Urinary bladder (tissue), 4 donors: ENCODE data around the gene DCAF17. TPM values are rescaled to one million over a fixed set of nuclear protein-coding genes. Genes with fewer than 3 reads are reported as not detected.
"Not testable (repeated sequence)": the region's sequence is repeated elsewhere in the genome, so short reads cannot be mapped to it uniquely, and the experiment has no call there.

ENCODE experiments used
- DNase-seq: peaks from one replicate; pipeline ENCODE4 v3.0.0-alpha.2; 2015; ENCODE audit errors: extremely low spot score
- H3K27ac ChIP-seq: one replicate; pipeline ENCODE4 v1.5.1; 2013; ENCODE audit warnings: low read depth, mild to moderate bottlenecking, moderate library complexity
- H3K36me3 ChIP-seq: one replicate; pipeline ENCODE4 v1.6.1; 2013; ENCODE audit warnings: mild to moderate bottlenecking, moderate library complexity; ENCODE audit not compliant: insufficient read depth
- H3K4me1 ChIP-seq: one replicate; pipeline ENCODE4 v1.6.1; 2013; ENCODE audit warnings: mild to moderate bottlenecking, moderate library complexity; ENCODE audit not compliant: insufficient read depth
- H3K4me3 ChIP-seq: one replicate; pipeline ENCODE4 v1.5.1; 2013; ENCODE audit warnings: low read depth, low read length
- WGBS: extraction: QIAGEN DNeasy Blood & Tissue Kit; methylation state at CpG from one replicate; pipeline ENCODE4 v1.1.7; 2013; 5-methylcytosine and 5-hydroxymethylcytosine counted together
- polyA plus RNA-seq: library from polyadenylated mRNA; stranded (reverse); fragments of 200-250 nt; gene quantifications from one replicate; pipeline ENCODE4 v1.2.3, GENCODE V29; 2013
- total RNA-seq: library from RNA; depleted of rRNA; stranded (reverse); fragments of >200 nt; gene quantifications from one replicate; pipeline ENCODE4 v1.2.3, GENCODE V29; 2014
- donor health status: healthy with polysubstance abuse.
- donor health status: healthy.

Gene DCAF17
- total and polyA plus RNA-seq, 2 donors, result 9.3 to 48.0 TPM

DNA sequence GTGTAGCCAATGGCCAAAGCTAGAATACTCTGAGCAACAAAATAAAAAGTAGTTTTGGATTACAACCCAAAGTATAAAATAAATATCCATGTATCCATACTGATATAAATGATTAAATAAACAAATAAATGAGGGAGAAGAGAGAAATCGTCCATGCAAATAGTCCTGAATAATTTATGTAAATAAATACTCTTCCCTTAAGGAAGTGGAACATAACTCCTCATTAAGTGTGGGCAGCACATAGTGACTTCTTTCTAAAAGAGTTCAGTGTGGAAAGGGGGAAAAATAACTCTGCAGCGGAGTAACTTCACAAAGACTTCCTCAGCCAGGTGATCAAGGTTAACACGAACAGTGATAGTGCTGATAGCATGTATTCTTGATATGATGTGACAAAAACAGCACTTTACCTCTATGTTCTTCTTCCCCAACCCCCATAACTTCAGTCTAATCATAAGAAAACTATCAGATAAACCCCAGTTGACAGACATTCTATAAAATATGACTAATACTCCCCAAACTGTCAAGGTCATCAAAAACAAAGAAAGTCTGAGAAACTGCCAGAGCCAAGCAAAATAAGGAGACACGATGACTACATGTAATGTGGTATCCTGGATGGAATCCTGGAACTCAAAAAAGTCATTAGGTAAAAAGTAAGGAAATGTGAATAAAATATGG, 31.0 kb upstream of the DCAF17 start:
- Histone ChIP-seq H3K36me3 (peaks cover 2% of the 10 kb centered on the region), H3K4me1 (no peaks in the 10 kb centered on the region), H3K4me3 (no peak overlapping the region), H3K27ac (no peak overlapping the region)
- DNase-seq, result no peak
- WGBS, result 86% methylated on average over 4 of the region's 4 CpGs

DNA sequence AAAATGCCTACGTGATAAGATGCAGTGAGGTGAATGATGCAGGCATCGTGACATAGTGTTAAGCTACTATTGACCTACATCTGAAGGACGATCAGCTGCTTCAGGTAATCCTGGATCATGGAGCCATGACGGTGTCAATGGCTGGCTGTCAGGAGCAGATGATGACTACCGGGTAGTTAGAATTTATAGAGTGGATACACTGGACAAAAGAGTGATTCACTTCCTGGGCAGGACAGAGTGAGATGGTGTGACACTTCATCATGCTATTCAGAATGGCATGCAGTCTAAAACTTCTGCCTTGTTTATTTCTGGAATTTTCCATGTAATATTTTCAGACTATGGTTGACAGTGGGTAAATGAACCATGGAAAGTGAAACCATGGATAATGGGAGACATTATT, 29.8 kb upstream of the DCAF17 start:
- Histone ChIP-seq H3K36me3 (peaks cover 1% of the 10 kb centered on the region), H3K4me1 (no peaks in the 10 kb centered on the region), H3K27ac (no peak overlapping the region), H3K4me3 (no peak overlapping the region)
- WGBS, result 82% methylated on average over 5 of the region's 5 CpGs
- DNase-seq, result no peak

DNA sequence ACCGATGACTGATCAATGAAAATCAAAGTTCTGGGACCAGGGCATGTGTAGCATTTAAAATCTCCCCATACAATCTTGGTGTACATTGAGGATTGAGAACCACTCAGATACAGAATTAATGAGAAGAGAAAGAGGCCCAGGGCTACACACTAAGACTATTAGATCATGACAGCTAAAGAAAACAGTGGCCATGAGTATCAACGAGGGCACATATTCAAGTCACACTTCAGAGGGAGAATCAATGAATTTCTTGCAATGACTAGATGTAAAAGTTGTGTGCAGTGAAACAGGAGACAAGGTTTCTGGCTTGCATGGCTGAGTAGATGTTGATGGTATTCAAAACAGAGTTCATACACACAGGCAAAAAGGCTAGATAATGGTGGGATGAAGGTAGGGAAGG, 29.3 kb upstream of the DCAF17 start:
- DNase-seq, result no peak
- Histone ChIP-seq H3K36me3 (no peaks in the 10 kb centered on the region), H3K27ac (no peak overlapping the region), H3K4me3 (no peak overlapping the region), H3K4me1 (no peaks in the 10 kb centered on the region)
- 96% methylated on average over 2 of the region's 2 CpGs for WGBS

DNA sequence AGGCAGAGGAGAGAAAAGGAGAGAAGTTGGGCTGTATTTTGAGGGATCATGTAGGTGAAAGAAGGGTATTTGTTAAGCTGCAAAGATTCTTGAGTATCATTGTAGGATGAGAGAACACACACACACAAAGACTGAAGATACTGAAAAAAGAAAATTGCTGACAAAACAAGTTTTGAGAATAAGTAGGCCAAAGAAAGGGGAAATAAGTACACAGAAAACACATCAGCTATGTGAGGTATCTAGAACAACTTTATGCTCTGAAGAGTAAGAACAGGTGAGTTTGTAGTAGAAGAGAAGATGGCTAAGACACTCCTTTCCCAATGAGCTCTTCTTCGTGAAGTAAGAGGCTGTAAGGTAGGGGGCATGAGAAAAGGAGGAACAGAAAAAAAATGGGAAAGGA, 28.5 kb upstream of the DCAF17 start:
- Histone ChIP-seq H3K4me3 (no peak overlapping the region), H3K36me3 (no peaks in the 10 kb centered on the region), H3K4me1 (no peaks in the 10 kb centered on the region), H3K27ac (no peak overlapping the region)
- 97% methylated on average over 1 of the region's 1 CpG for WGBS
- DNase-seq, result no peak

DNA sequence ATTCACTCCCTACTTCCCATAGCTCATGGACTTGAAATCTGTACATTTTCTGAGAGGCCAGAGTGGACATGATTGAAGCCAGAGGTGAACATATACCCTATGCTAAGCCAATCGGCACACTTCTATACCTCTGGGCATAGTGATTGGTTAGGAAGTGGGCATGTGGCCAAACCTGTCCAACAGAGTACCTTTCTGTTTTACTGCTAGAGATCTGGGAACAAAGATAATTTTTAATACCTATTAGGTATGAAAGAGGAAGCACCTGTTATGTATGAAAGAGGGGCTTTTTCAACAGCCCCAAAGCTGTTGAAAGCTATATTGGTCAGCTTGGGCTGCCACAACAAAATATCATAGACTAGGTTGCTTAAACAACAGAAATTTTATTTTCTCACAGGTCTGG, 28.0 kb upstream of the DCAF17 start:
- Histone ChIP-seq H3K27ac (no peak overlapping the region), H3K4me3 (no peak overlapping the region), H3K4me1 (no peaks in the 10 kb centered on the region), H3K36me3 (no peaks in the 10 kb centered on the region)
- 86% methylated on average over 1 of the region's 1 CpG for WGBS
- no peak for DNase-seq

DNA sequence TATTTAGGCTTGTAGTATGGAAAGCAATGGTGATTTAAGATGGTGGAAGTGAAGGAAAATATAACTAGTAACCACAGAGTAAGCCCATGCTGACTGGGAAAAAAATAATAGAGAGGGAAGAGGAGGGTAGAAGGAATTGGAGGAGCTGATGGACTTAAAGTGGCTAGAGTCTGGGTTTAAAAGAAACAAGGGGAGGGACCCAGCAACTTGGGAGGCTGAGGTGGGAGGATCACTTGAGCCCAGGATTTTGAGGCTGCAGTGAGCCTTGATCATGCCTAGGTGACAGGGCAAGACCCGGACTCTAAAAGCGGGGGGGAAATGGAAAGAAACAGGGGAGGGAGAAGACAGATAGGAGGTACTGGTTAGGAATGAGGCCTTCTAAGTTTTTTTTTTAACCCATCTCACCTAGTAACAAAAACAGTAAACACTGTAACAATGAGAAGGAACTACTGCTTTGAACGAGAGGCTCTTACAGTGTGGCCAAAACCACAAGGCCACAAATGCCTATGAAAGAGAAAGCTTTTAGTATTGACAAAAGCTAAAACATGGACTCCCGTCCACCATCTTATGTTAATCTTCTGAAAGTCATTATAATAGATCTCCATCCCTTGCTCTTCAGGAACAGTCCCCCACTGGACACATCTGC, 26.9 kb upstream of the DCAF17 start:
- no peak for DNase-seq
- 96% methylated on average over 4 of the region's 4 CpGs for WGBS
- Histone ChIP-seq H3K36me3 (no peaks in the 10 kb centered on the region), H3K4me3 (no peak overlapping the region), H3K4me1 (no peaks in the 10 kb centered on the region), H3K27ac (no peak overlapping the region)

- no peak overlapping the region for H3K27ac ChIP-seq
- no peaks in the 10 kb centered on the region for H3K36me3 ChIP-seq
- H3K4me3 ChIP-seq, result no peak overlapping the region
- DNase-seq, result no peak
- H3K4me1 ChIP-seq, result no peaks in the 10 kb centered on the region
- WGBS, result 96% methylated on average over 1 of the region's 1 CpG
Observed at GRCh38 chr2:171407676-171408044, 26.4 kb upstream of the DCAF17 start.

GRCh38 chr2:171409436-171409971, 24.5 kb upstream of the DCAF17 start:
- DNase-seq, result no peak
- WGBS, result 62% methylated on average over 8 of the region's 8 CpGs
- no peak overlapping the region for H3K27ac ChIP-seq

GRCh38 chr2:171410101-171410500, 23.9 kb upstream of the DCAF17 start:
- no peaks in the 10 kb centered on the region for H3K36me3 ChIP-seq
- WGBS, result 55% methylated on average over 4 of the region's 4 CpGs
- H3K4me1 ChIP-seq, result no peaks in the 10 kb centered on the region
- H3K4me3 ChIP-seq, result no peak overlapping the region
- no peak for DNase-seq
- H3K27ac ChIP-seq, result no peak overlapping the region

More at GRCh38 chr2:171409436-171409971, 24.5 kb upstream of the DCAF17 start:
- H3K4me3 ChIP-seq, result no peak overlapping the region
- no peaks in the 10 kb centered on the region for H3K36me3 ChIP-seq
- no peaks in the 10 kb centered on the region for H3K4me1 ChIP-seq

DNA sequence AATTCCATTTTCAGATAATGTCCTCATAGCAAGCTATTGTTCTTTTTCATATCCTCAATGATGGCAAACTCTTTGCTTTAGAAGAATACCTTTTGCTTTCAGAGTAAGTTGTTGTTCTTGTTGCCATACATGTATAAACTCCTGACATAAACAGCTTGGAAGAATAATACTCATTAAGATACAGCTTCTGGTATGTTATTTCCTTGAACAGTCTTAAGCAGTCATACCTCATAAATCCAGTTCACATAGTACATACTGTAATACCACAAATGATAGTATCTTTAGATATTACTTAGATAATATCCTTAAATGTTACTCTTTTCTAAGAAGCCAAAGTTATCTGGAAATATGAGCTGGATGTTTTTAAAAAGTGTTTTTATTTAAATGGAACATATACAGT, 23.4 kb upstream of the DCAF17 start:
- no peak for DNase-seq
- H3K27ac ChIP-seq, result no peak overlapping the region
- H3K4me1 ChIP-seq, result no peaks in the 10 kb centered on the region
- no peaks in the 10 kb centered on the region for H3K36me3 ChIP-seq
- no peak overlapping the region for H3K4me3 ChIP-seq

GRCh38 chr2:171411214-171411613, 22.8 kb upstream of the DCAF17 start:
- no peaks in the 10 kb centered on the region for H3K36me3 ChIP-seq
- H3K27ac ChIP-seq, result no peak overlapping the region
- 81% methylated on average over 1 of the region's 1 CpG for WGBS
- DNase-seq, result no peak
- no peaks in the 10 kb centered on the region for H3K4me1 ChIP-seq
- H3K4me3 ChIP-seq, result no peak overlapping the region

DNA sequence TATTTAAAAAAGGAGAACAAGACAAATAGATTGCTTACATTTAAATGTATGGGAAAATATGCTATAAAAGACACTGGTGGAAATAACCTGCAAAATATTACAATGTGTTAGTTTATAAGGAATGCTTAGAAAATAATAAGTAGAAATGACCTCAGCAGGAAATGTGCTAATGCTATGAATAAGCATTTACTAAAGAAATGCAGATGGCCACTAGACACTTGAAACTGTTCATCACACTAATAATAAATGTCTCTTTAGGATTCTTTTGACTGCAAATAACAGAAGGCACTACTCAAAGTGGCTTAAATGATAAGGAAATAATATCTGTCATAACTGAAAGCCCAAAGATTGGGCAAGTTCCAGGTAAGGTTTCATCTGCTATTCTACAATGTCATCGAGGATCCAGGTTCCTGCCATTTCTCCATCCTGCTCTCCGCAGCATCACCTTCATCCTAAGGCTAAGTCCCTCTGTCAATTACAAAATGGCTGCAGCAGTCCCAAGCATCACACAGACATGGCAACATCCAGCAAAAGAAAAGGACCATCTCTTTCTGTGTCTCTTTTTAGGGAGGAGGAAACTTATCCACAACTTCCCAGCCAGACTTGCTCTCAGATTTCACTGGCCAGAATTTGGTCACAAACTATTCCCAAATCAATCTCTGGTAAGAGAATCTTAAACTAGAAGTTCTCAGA, 22.1 kb upstream of the DCAF17 start:
- Histone ChIP-seq H3K4me3 (no peak overlapping the region), H3K27ac (no peak overlapping the region), H3K36me3 (no peaks in the 10 kb centered on the region), H3K4me1 (no peaks in the 10 kb centered on the region)
- DNase-seq, result no peak
- 87% methylated on average over 2 of the region's 2 CpGs for WGBS

- no peak for DNase-seq
- Histone ChIP-seq H3K27ac (peak overlapping the region; percentile 10), H3K36me3 (no peaks in the 10 kb centered on the region), H3K4me3 (no peak overlapping the region), H3K4me1 (no peaks in the 10 kb centered on the region)
- WGBS, result 55% methylated on average over 2 of the region's 2 CpGs
Observed at GRCh38 chr2:171412571-171413175, 21.4 kb upstream of the DCAF17 start.

DNA sequence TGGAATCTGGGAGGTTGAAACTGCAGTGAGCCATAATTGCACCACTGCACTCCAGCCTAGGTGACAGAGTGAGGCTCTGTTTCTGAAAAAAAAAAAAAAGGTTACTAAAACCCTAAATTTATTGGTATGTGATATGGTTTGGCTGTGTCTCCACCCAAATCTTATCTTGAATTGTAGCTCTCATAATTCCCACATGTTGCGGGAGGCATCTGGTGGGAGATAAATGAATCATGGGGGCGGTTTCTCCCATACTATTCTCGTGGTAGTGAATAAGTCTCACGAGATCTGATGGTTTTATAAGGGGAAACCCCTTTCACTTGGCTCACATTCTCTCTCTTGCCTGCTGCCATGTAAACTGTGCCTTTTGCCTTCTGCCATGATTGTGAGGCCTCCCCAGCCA, 19.4 kb upstream of the DCAF17 start:
- not testable (repeated sequence) for H3K4me3 ChIP-seq, H3K27ac ChIP-seq, H3K4me1 ChIP-seq, H3K36me3 ChIP-seq, DNase-seq
- 81% methylated on average over 4 of the region's 4 CpGs for WGBS
